Omental fat pad (tissue), 4 donors: ENCODE data around the gene NCS1. TPM values are rescaled to one million over a fixed set of nuclear protein-coding genes. Genes with fewer than 3 reads are reported as not detected.

ENCODE experiments used
- ATAC-seq: fragments of 150-250 bp; one replicate; pipeline ENCODE4 v1.9.1; 2016; ENCODE audit warnings: mild to moderate bottlenecking, moderate library complexity; ENCODE audit not compliant: low FRiP score
- DNase-seq: peaks from one replicate; pipeline ENCODE4 v3.0.0-alpha.2; 2019; ENCODE audit warnings: low spot score
- CTCF ChIP-seq, 3 donors: fragments of 450-650 bp; IDR thresholded peaks; one replicate each; pipeline ENCODE4 v1.5.1; 2016 to 2017; ENCODE audit warnings: antibody characterized with exemption in 3 of 3, mild to moderate bottlenecking in 3 of 3, moderate library complexity in 2 of 3
- total RNA-seq, 4 donors: library from RNA; depleted of rRNA; stranded (reverse); fragments of >200 nt; gene quantifications; one replicate each; pipeline ENCODE4 v1.1.0, GENCODE V29; 2016

NCS1 gene
- total RNA-seq, 4 donors from 2014 or later: 2.5 to 14.7 (median 4.0) TPM

- DNase-seq (no peak), ATAC-seq (no peak)
- TF ChIP-seq CTCF (IDR thresholded peaks at IDR 0.05): no peak
Observed at GRCh38 chr9:130239741-130240241, 67.6 kb downstream of the NCS1 start.

GRCh38 chr9:130240410-130241197 lies 68.4 kb downstream of the NCS1 start:
- no peak for TF ChIP-seq CTCF (IDR thresholded peaks at IDR 0.05)
- ATAC-seq: peak; percentile 41
- DNase-seq: no peak

GRCh38 chr9:130241198-130241535 lies 69.0 kb downstream of the NCS1 start:
- no peak for DNase-seq
- no peak for TF ChIP-seq CTCF (IDR thresholded peaks at IDR 0.05)

GRCh38 chr9:130242270-130243014 lies 70.2 kb downstream of the NCS1 start:
- ATAC-seq (no peak), DNase-seq (no peak)
- no peak for TF ChIP-seq CTCF (IDR thresholded peaks at IDR 0.05)

More at GRCh38 chr9:130241198-130241535, 69.0 kb downstream of the NCS1 start:
- no peak for ATAC-seq

- DNase-seq (peak; percentile 97), ATAC-seq (peak; percentile 45)
- TF ChIP-seq CTCF (IDR thresholded peaks at IDR 0.05): peak in 1 of 3 donors; percentile 88
Observed at GRCh38 chr9:130243015-130243881, 71.0 kb downstream of the NCS1 start.

- no peak for ATAC-seq
- TF ChIP-seq CTCF (IDR thresholded peaks at IDR 0.05): no peak
- no peak for DNase-seq
Observed at GRCh38 chr9:130243882-130244170, 71.6 kb downstream of the NCS1 start.
